H1 (cell line): Measurements from ENCODE around the gene RBM38. TPM values are rescaled to one million over a fixed set of nuclear protein-coding genes. Genes with fewer than 3 reads are reported as not detected.
"Not testable (repeated sequence)": the region's sequence is repeated elsewhere in the genome, so short reads cannot be mapped to it uniquely, and the experiment has no call there.

ENCODE experiments used
- CTCF ChIA-PET: fragments of 300-600 bp; sonication (Branson Sonifier 250); formaldehyde crosslinking; loops from one replicate; lab custom pipeline; 2021; ENCODE audit not compliant: partially characterized antibody; lab: Charles Lee
- POLR2A ChIA-PET: fragments of 300-600 bp; sonication (Branson Sonifier 250); formaldehyde crosslinking; loops from one replicate; lab custom pipeline; 2021; ENCODE audit warnings: inconsistent platforms; ENCODE audit not compliant: partially characterized antibody; lab: Charles Lee
- DNase-seq, 2 experiments: peaks; one replicate each; pipeline versions ENCODE4 v3.0.0 to v3.0.0-alpha.2; 2010 to 2022; ENCODE audit warnings: low spot score in 2 of 2, low read depth in 1 of 2, mixed read lengths in 1 of 2
- FAIRE-seq: peaks from 2 replicates; lab custom pipeline; 2011; peaks lifted over from hg19 to GRCh38; lab: Jason Lieb, UNC
- H2AFZ ChIP-seq: 2 replicates; pipeline ENCODE4 v1.8.1; 2012; ENCODE audit warnings: low read length, inconsistent platforms
- H2AK5ac ChIP-seq: 2 replicates; pipeline ENCODE4 v1.6.1; 2013; ENCODE audit warnings: low read depth, low read length
- H2BK120ac ChIP-seq: replicated peaks from 2 replicates; pipeline ENCODE3; 2013; ENCODE audit warnings: low read depth, low read length, inconsistent platforms
- H2BK12ac ChIP-seq: 2 replicates; pipeline ENCODE4 v1.6.1; 2013; ENCODE audit warnings: low read depth, low read length
- H2BK15ac ChIP-seq: 2 replicates; pipeline ENCODE4 v1.6.1; 2013; ENCODE audit warnings: low read length
- H2BK20ac ChIP-seq: 2 replicates; pipeline ENCODE4 v1.6.1; 2013; ENCODE audit warnings: low read length
- H2BK5ac ChIP-seq: 2 replicates; pipeline ENCODE4 v1.6.1; 2013; ENCODE audit warnings: low read depth, low read length
- H3K14ac ChIP-seq: 2 replicates; pipeline ENCODE4 v1.6.1; 2013; ENCODE audit warnings: inconsistent platforms; ENCODE audit not compliant: insufficient read length
- H3K18ac ChIP-seq: 2 replicates; pipeline ENCODE4 v1.6.1; 2013; ENCODE audit warnings: low read length; ENCODE audit errors: extremely low read depth
- H3K23ac ChIP-seq: 2 replicates; pipeline ENCODE4 v1.6.1; 2013; ENCODE audit warnings: inconsistent platforms; ENCODE audit not compliant: insufficient read length
- H3K23me2 ChIP-seq: 2 replicates; pipeline ENCODE4 v1.6.1; 2013; ENCODE audit warnings: low read depth, low read length
- H3K27ac ChIP-seq: 2 replicates; pipeline ENCODE4 v1.6.1; 2011; ENCODE audit warnings: low read depth, low read length, inconsistent platforms
- H3K27me3 ChIP-seq, 4 experiments: replicated peaks in 1 of 4; 1 replicate in 1 of 4; 2 replicates in 3 of 4; pipeline versions ENCODE4 v1.6.1 to v1.8.1; 2011 to 2013; ENCODE audit warnings: low read length in 3 of 4, mild to moderate bottlenecking in 3 of 4, inconsistent platforms in 2 of 4, mixed read lengths in 2 of 4, moderate library complexity in 1 of 4; ENCODE audit not compliant: control insufficient read depth in 3 of 4, insufficient read depth in 3 of 4; ENCODE audit errors: extremely low read depth in 1 of 4
- H3K36me3 ChIP-seq, 4 experiments: 2 replicates each; pipeline versions ENCODE4 v1.6.1 to v1.8.1; 2011 to 2013; ENCODE audit warnings: mild to moderate bottlenecking in 4 of 4, low read length in 3 of 4, moderate library complexity in 2 of 4, control low read depth in 1 of 4, inconsistent platforms in 1 of 4; ENCODE audit not compliant: insufficient read depth in 4 of 4, control insufficient read depth in 2 of 4
- H3K4ac ChIP-seq: replicated peaks from 2 replicates; pipeline ENCODE3; 2013; ENCODE audit warnings: low read length, low read depth, mixed read lengths, inconsistent platforms; ENCODE audit not compliant: insufficient read length
- H3K4me1 ChIP-seq, 4 experiments: replicated peaks in 1 of 4; 1 replicate in 1 of 4; 2 replicates in 3 of 4; pipeline versions ENCODE4 v1.6.1 to v1.8.1; 2011 to 2013; ENCODE audit warnings: low read length in 3 of 4, inconsistent platforms in 2 of 4, mixed read lengths in 1 of 4; ENCODE audit not compliant: insufficient read depth in 4 of 4, control insufficient read depth in 3 of 4
- H3K4me2 ChIP-seq, 2 experiments: 2 replicates each; pipeline versions ENCODE4 v1.6.1 to v1.8.1; 2011 to 2013; ENCODE audit warnings: low read depth in 2 of 2, low read length in 2 of 2, control low read depth in 1 of 2, inconsistent platforms in 1 of 2, mild to moderate bottlenecking in 1 of 2; ENCODE audit not compliant: insufficient read depth in 1 of 2
- H3K4me3 ChIP-seq, 4 experiments: fragments of 200-600, 300-600 bp in 1 of 4; sonication (generic), shearing (Covaris generic), sonication (Bioruptor Twin) in 1 of 4; 2 replicates each; pipeline versions ENCODE4 v1.5.1 to v1.8.1; 2011 to 2016; ENCODE audit warnings: low read length in 4 of 4, low read depth in 3 of 4, control low read depth in 2 of 4, inconsistent platforms in 2 of 4, mild to moderate bottlenecking in 2 of 4, mixed read lengths in 1 of 4, moderate library complexity in 1 of 4; ENCODE audit not compliant: insufficient read depth in 2 of 4; ENCODE audit errors: extremely low read depth in 1 of 4
- H3K56ac ChIP-seq: replicated peaks from 2 replicates; pipeline ENCODE3; 2013; ENCODE audit warnings: low read depth, mild to moderate bottlenecking, mixed read lengths, low read length, inconsistent platforms; ENCODE audit not compliant: insufficient read length
- H3K79me1 ChIP-seq: 2 replicates; pipeline ENCODE4 v1.6.1; 2013; ENCODE audit warnings: low read depth, low read length, control low read depth
- H3K79me2 ChIP-seq, 2 experiments: 2 replicates each; pipeline versions ENCODE4 v1.6.1 to v1.8.1; 2012 to 2013; ENCODE audit warnings: low read length in 2 of 2, mild to moderate bottlenecking in 2 of 2, inconsistent platforms in 1 of 2; ENCODE audit not compliant: insufficient read depth in 2 of 2, control insufficient read depth in 1 of 2
- H3K9ac ChIP-seq, 4 experiments: replicated peaks in 1 of 4; 1 replicate in 1 of 4; 2 replicates in 3 of 4; pipeline versions ENCODE4 v1.6.1 to v1.8.1; 2011 to 2013; ENCODE audit warnings: low read depth in 3 of 4, low read length in 3 of 4, control low read depth in 2 of 4, mild to moderate bottlenecking in 2 of 4, moderate library complexity in 2 of 4, inconsistent platforms in 1 of 4; ENCODE audit errors: extremely low read depth in 1 of 4
- H3K9me3 ChIP-seq, 2 experiments: 2 replicates each; pipeline versions ENCODE4 v1.6.1 to v1.8.1; 2012 to 2013; ENCODE audit warnings: mild to moderate bottlenecking in 2 of 2, moderate library complexity in 2 of 2, control low read depth in 1 of 2, inconsistent platforms in 1 of 2, low read depth in 1 of 2, low read length in 1 of 2, mixed read lengths in 1 of 2; ENCODE audit not compliant: insufficient read depth in 2 of 2
- H4K20me1 ChIP-seq, 2 experiments: replicated peaks in 1 of 2; 2 replicates each; pipeline versions ENCODE3 to v1.8.1; 2011 to 2013; ENCODE audit warnings: inconsistent platforms in 2 of 2, low read length in 2 of 2, mild to moderate bottlenecking in 1 of 2; ENCODE audit not compliant: insufficient read depth in 2 of 2, control insufficient read depth in 1 of 2
- H4K5ac ChIP-seq: 2 replicates; pipeline ENCODE4 v1.6.1; 2013; ENCODE audit warnings: low read length, low read depth, mixed read lengths, inconsistent platforms; ENCODE audit not compliant: insufficient read length
- H4K8ac ChIP-seq: 2 replicates; pipeline ENCODE4 v1.8.0; 2013; ENCODE audit warnings: mild to moderate bottlenecking, moderate library complexity, low read length, inconsistent platforms; ENCODE audit not compliant: insufficient read depth; ENCODE audit errors: extremely low read depth
- H4K91ac ChIP-seq: replicated peaks from 2 replicates; pipeline ENCODE3; 2013; ENCODE audit warnings: low read length, mixed read lengths, inconsistent platforms; ENCODE audit not compliant: insufficient read length
- WGBS, 2 experiments: shearing (Covaris generic) in 1 of 2; methylation state at CpG; one replicate each; pipeline versions ENCODE4 v1.1.6 to v1.1.7; 2013 to 2015; ENCODE audit warnings: low lambda C conversion rate in 2 of 2, mixed read lengths in 2 of 2, inconsistent platforms in 1 of 2, low coverage in 1 of 2, missing lambda C conversion rate in 1 of 2; ENCODE audit not compliant: insufficient replicate concordance in 2 of 2, insufficient coverage in 1 of 2, insufficient read length in 1 of 2; ENCODE audit errors: extremely low coverage in 1 of 2, missing lambda C conversion rate in 1 of 2; 5-methylcytosine and 5-hydroxymethylcytosine counted together
- polyA plus RNA-seq, 7 experiments: library from polyadenylated mRNA; depleted of rRNA in 3 of 7; stranded (reverse) in 5 of 7; unstranded in 2 of 7; fragments of >200 nt in 5 of 7; fragments of 200-250 nt in 2 of 7; gene quantifications; 1 replicate in 5 of 7; 2 replicates in 1 of 7; 4 replicates in 1 of 7; pipeline versions ENCODE4 v1.2.1 to v1.2.3, GENCODE V29; 2011 to 2013; ENCODE audit warnings: missing spikeins in 2 of 7, mixed read lengths in 2 of 7
- total RNA-seq: library from RNA; stranded (reverse); fragmentation: NEBNext Ultra II Directional; extraction: Animal tissue kit (Norgen Biotek cat#: 25700); gene quantifications from 2 replicates; pipeline ENCODE4 v1.2.1, GENCODE V29; 2021

RBM38 gene
- total and polyA plus RNA-seq, 2 of the 8 experiments (the other 6 are each of a cell fraction or from before 2014, with no cell fraction given) = 57.7 to 109 TPM

GRCh38 chr20:57350726-57351041 is 40.5 kb upstream of the RBM38 start:
- H4K8ac ChIP-seq, H3K9me3 ChIP-seq, H3K23ac ChIP-seq, DNase-seq, H2BK5ac ChIP-seq, H3K23me2 ChIP-seq, H2AK5ac ChIP-seq, H3K4me1 ChIP-seq, H2BK12ac ChIP-seq, H3K18ac ChIP-seq, H3K56ac ChIP-seq, H4K91ac ChIP-seq, H3K4ac ChIP-seq, FAIRE-seq, H2BK20ac ChIP-seq, H2BK120ac ChIP-seq, H3K27me3 ChIP-seq, H4K20me1 ChIP-seq, H2BK15ac ChIP-seq, H3K14ac ChIP-seq: not testable (repeated sequence)
- CTCF ChIA-PET = interaction anchor here (1.0 to 1.5 kb wide), 2 partner anchors 19 to 260 kb away, joined by 3 to 6 read pairs; no protein-coding TSS in a partner anchor
- Histone ChIP-seq H3K4me3 (peak overlapping the region; percentile 94 to 99 (median 98)), H3K79me1 (peaks cover 17% of the 10 kb centered on the region), H3K27ac (peak overlapping the region; percentile 86; the same call in 1 of the 2 replicates), H3K36me3 (peaks cover 13 to 30% (median 19%) of the 10 kb centered on the region in 4 experiments), H3K9ac (peak overlapping the region in 2 of 4 experiments; percentile 82 to 85; a peak in 4 of 7 replicates), H3K79me2 (peaks cover 17 to 37% of the 10 kb centered on the region in 2 experiments), H3K4me2 (peak overlapping the region; percentile 85 to 98), H2AFZ (0 out of 2 replicates have a peak overlapping the region, but pooled peaks have one; percentile 87), H4K5ac (peak overlapping the region; percentile 65)
- POLR2A ChIA-PET = interaction anchor here (3.4 kb wide), 1 partner anchor 40 kb away, joined by 10 read pairs; the partner anchor contains the start of gene RBM38
- WGBS, 2 experiments = 88% methylated on average over 3 of the region's 24 CpGs; no CpG with 5 or more reads in 1 of the 2 experiments
